RPMI8226 (cell line): ENCODE results near the gene DYNC1LI1.

Source experiments
- DNase-seq: peaks from one replicate; pipeline ENCODE4 v3.0.0-alpha.2; 2015

The DYNC1LI1 gene

DNA sequence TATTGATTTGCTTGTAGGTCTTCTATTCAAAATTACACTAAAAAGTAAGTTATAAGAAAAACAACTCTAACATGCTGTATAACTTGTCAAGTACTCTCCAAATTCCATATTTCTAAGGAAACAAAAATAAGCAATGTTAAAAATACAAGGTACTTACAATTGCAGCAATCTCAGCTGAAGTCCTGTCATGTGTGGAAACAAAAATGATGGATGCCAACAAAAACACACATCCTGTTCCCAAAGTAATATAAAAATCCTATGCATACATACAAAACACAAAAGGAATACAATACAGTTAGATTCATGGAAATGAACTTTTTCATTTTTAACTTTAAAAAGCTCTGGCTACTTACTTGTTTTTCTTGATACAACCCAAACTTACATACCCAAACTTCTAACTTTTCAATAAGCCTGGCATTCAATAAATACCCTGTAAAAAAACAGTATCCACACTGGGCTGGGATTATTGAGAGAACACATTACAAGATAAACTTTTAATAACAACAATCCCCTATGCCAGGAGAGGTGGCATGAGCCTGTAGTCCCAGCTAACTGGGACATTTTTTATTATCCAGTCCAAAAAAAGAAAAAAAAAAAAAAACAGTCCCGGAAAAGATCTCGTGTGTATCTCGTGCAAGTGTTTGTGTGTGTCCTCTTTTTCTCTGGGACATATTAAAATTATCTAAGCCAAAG, 82.7 kb downstream of the DYNC1LI1 start:
- no peak for DNase-seq

DNA sequence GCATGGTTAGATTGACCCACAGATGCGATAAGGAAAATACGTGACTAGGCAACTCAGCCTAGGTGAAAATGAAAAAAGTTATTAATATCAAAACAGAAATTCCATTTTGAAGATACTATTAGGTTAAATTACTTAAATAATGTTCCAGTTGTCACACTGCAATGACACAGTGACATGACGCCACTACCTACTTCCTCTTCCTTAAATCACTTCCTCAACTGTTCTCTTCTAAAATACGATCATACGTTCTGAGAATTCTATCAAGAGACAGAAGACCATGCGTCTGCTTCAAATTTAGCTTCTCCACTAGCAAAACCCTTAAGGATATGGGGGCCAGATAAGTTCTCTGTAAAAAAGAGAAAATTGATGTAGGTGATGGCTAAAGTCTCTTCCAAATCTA, 86.2 kb downstream of the DYNC1LI1 start:
- no peak for DNase-seq

DNA sequence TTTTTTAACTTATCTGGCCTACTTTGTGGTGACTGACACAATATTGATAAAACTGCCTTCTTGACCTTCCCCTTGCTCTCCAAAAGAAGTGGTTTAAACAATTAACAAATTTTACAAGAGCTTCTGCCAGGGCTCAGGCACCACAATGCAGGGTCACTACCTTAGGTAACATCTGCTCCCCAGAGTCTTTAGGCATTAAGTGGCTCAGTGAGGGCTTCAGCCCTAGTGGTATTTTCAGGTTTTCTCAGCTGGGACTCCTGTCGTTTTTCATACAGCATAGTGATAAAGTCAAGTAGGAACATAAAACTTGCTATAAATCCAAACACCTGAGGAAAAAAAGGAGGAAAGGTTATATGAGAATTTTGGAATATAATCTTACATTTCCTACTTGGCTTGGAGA, 86.9 kb downstream of the DYNC1LI1 start:
- no peak for DNase-seq

DNA sequence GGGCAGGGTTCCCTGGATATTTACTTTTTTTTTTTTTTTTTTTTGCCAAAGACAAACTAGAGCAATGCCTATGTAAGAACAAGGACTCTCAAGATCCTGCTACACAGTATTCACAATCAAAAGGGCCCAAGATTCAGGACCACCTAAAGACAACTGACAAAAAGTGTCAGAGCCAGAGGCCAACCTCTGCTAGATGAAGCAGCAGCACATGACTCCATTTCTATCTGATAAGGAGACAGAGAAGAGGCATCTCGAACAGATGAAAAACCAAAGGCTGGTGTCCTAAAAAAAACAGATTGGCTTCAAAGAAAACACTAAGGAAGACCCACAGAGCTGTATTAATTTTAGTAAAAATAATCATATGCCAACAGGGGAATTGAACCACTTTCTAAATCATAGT, 88.0 kb downstream of the DYNC1LI1 start:
- no peak for DNase-seq

DNA sequence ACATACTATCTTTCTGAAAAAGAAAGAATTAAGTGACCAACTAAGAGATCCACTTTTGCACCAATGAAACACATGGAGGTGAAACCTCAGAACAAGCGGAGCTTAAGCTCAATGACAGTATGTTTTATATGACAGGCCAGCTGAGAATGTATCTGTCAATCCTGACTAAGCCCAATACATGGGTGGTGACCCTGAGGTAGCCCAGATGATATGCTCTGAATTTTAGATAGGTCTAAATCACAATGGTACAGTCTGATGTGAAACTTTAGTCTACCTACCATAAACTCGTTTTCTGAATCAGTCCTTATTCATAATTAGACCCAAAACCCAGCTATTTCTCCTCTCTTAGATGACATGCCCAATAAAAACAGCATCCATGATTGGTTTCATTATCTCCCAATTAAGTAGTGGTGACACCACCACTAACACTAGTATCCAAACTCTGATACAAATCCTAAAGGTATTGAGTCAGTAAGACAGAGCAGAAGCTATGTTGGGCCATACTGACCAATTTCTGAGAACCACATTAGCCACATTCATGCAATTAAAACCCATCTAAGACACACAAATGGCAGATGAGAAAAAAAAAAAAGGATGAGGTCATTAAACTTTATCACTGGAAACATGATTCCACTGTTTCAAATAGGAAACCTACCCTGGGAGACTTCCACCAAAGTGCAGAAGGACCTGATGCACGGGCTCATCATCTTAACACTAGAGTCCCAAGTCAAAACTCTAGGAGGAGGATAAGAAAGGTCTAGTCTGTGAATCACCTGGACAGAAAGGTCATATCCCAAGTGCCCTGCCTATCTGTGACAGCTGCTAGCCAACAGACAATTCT, 88.6 kb downstream of the DYNC1LI1 start:
- no peak for DNase-seq

DNA sequence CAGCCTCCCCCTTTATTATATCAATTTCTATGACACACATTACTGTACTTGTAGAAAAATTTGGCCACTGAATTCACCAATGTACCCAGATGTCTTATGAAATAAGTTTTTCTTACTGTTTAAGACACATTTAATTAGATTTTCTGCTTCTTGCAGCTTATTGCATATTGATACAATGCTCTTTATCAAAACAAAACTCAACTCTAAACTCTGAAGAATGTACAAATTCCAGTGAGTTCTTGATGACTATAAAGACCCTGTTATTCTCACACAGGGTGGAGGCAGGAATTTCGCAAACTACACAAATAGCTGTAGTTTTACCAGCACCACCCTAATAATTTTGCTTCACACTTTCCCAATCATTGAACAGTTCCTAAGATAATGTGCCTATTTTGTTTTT, 90.1 kb downstream of the DYNC1LI1 start:
- no peak for DNase-seq
